NCI-H524 (cell line): Measurements from ENCODE around the gene OR5K3.
"Not testable (repeated sequence)": the region's sequence is repeated elsewhere in the genome, so short reads cannot be mapped to it uniquely, and the experiment has no call there.

Experiments used
- DNase-seq, 2 experiments: peaks; one replicate each; lab custom pipeline; 2025; lab: John Stamatoyannopoulos, UW

OR5K3 gene, protein sequence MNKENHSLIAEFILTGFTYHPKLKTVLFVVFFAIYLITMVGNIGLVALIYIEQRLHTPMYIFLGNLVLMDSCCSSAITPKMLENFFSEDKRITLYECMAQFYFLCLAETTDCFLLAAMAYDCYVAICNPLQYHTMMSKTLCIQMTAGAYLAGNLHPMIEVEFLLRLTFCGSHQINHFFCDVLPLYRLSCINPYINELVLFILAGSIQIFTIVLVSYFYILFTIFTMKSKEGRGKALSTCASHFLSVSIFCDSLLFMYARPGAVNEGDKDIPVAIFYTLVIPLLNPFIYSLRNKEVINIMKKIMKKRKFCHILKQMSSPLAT

GRCh38 chr3:98390366-98390765 is at the start of gene OR5K3:
OR5K3 (plus strand) TSS chr3:98390666; CDS start chr3:98390666, 0 bp downstream.
- no peak for DNase-seq

- DNase-seq: no peak
Measured at GRCh38 chr3:98341758-98342157, 48.7 kb upstream of the OR5K3 start.

GRCh38 chr3:98343647-98344507 is 46.6 kb upstream of the OR5K3 start:
- peak; percentile 80 to 81 for DNase-seq

GRCh38 chr3:98350082-98350481 is 40.4 kb upstream of the OR5K3 start:
- DNase-seq: no peak

- no peak for DNase-seq
Measured at GRCh38 chr3:98353554-98353953, 36.9 kb upstream of the OR5K3 start, which contains the start of gene OR5K4. OR5K4 (plus strand) TSS chr3:98353854; CDS start chr3:98353854, 0 bp downstream.

DNA sequence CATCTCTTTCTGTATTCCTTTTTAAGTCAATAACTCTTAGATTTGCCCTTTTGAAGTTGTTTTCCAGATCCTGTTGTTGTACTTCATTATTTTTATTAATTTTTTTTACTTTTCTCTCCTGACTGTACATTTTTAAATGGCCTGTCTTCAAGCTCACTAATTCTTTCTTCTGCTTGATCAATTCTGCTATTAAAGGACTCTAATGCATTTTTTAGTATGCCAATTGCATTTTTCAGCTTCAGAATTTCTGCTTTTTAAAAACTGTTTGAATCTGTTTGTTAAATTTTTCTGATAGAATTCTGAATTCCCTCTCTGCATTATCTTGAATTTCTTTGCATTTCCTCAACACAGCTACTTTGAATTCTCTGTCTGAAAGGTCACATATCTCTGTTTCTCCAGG is 31.2 kb upstream of the OR5K3 start:
- no peak for DNase-seq

DNA sequence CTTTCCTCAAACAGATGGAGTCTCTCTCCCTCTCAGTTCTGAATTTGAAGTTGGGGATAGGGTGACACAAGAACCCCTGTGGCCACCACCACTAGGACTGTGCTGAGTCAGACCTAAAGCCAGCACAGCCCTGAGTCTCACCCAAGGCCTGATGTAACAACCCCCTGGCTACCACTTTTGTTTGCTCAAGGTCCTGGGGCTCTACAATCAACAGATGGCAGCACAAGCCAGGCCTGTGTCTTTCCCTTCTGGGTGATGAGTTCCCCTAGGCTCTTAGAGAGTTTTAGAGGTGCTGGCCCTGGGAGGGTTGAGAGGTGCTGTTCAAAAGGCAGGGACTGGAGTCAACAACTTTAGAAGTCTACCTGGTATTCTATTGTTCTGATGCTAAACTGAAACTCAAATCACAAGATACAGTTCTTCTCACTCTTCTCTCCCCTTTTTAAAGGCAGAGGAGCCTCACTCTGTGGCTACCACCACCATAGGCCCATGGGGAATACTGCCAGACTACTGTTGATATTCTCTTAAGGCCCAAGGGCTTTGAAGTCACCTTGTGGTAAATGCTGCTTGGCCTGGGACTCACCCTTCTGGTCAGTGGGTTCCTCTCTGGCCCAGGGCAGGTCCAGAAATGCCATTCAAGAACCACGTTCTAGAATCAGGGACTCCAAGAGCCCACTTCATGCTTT is 30.3 kb upstream of the OR5K3 start:
- no peak for DNase-seq

GRCh38 chr3:98360681-98361080 is 29.8 kb upstream of the OR5K3 start:
- no peak for DNase-seq

DNA sequence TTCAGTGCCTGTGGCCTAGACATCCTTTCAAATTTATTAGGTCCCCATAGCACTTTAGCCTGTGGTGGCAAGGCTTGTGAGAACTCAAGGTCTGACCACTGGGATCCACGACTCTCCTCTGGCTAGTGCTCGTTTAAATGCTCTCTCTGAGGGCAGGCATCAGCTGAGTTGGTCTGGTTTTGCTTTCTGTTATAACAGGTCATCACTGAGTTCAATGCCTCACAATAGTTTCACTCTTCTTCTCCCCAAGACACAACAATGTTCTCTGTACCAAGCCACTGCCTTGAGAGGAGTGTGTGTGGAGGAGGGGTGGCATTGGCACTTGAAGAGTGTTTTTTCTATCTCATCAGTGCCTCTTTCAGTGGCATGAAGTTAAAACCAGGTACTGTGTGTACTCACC is 29.2 kb upstream of the OR5K3 start:
- no peak for DNase-seq

- DNase-seq: no peak
Measured at GRCh38 chr3:98367464-98368246, 22.8 kb upstream of the OR5K3 start.

DNA sequence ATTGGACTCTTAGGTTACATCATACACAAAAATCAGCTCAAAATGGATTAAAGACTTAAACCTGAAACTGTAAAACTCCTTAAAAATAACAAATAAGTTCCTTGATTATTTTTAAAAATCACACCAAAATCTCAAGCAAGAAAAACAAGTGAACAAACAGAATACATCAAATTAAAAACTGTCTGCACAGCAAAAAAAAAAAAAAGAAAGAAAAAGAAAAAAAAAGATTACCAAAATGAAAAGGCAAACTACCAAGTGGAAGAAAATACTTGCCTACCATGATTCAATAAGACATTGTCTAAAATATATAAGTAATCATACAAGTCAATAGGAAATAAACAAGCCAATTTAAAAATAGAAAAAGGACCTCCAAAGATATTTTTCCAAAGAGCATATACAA is 19.3 kb upstream of the OR5K3 start:
- DNase-seq: no peak

DNA sequence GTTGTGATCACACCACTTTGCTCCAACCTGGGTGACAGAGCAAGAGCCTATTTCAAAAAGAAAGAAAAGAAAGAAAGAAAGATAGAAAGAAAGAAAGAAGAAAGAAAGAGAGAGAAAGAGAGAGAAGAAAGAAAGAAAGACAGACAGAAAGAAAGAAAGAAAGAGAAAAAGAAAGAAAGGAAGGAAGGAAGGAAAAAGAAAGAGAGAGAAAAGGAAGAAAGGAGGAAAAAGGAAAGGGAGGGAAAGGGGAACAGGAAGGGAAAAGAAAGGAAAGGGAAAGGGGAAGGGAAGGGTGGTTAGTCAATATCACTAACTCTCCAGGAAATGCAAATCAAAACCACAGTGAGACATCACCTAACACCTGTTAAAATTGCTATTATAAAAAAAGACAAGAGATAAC is 18.6 kb upstream of the OR5K3 start:
- no peak for DNase-seq

DNA sequence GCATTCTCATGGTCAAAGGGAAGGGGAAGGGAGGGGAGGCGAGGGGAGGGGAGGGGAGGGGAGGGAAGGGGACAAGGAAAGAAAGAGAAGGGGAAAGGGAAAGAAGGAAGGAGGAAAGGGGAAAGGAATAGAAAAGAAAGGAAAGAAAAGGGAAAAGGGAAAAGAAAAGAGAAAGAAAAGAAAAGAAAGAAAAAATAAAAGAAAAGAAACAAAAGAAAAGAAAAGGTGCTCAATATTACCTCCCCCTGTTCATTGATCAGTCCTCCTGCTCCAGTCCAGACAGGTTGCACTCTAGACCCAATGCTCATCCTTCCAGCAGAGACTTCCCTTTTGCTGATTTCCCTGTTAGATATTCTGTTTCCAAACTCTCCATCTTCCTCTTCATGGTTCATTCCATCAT is 18.0 kb upstream of the OR5K3 start:
- DNase-seq: no peak

DNA sequence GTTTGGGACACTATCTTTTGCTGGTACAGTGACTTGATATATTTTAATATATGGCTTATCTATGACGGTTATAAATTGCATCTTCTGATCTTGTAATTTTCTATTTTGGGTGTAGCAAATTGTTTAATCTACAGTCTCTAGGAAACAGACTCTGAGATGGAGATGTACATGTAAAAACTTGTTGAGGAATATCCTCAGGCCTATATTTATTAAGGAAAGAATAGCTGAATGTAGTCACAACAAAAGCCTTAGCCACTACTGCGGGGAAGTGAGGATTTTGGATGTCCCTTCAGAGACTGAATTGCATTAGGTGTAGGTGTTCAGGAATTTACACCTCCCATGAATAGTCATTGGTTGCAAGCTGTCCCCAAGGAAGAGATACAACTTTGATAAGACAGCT is 13.8 kb upstream of the OR5K3 start:
- DNase-seq: no peak

DNA sequence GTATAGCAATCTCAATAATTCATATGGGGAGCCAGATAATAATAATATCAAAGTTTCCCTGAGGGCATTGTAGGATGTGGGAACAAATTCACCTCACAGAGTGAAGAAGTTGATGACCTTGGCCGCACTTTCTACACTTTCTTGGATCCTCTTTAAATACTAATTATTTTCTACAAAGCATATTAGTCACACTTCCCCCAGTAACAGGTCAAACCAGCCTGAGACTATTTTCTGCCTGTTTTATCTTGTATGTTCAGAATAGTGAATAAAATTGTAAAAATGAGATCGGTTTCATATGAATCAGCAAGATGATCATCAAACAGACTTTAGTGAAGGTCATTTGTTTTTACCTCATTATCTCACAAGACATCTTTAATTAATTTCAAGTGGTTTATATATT is 2.3 kb upstream of the OR5K3 start:
- DNase-seq: no peak

GRCh38 chr3:98395101-98395500 is 4.6 kb downstream of the OR5K3 start:
- no peak for DNase-seq

GRCh38 chr3:98396482-98396881 is 6.0 kb downstream of the OR5K3 start:
- DNase-seq: not testable (repeated sequence)

DNA sequence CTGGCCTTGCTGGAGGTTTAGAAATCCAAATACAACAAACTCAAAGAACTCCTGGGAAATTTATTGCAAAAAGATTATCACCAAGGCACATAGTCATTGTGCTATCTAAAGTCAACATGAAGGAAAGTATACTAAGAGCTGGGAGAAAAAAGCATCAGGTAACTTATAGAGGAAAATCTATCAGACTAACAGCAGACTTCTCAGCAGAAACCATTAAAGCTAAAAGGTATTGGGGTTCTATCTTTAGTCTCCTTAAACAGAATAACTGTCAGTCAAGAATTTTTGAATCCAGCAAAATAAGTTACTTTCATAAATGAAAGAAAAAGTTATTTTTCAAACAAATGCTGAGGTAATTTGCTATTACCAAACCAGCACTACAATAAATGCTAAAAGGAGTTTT is 8.0 kb downstream of the OR5K3 start:
- no peak for DNase-seq

GRCh38 chr3:98402507-98402906 is 12.0 kb downstream of the OR5K3 start:
- DNase-seq: no peak

DNA sequence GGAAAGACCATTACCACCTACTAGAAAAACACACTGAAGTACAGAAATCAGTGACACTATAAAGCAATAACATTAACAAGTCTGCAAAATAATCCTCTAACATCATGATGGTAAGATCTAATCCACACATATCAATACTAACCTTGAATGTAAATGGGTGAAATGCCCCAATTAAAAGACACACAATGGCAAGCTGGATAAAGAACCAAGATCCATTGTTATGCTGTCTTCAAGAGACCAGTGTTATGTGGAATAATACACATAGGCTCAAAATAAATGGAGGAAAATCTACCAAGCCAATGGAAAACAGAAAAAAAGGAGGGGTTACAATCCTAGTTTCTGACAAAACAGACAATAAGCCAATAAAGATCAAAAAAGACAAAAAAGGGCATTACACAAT is 13.5 kb downstream of the OR5K3 start:
- no peak for DNase-seq

DNA sequence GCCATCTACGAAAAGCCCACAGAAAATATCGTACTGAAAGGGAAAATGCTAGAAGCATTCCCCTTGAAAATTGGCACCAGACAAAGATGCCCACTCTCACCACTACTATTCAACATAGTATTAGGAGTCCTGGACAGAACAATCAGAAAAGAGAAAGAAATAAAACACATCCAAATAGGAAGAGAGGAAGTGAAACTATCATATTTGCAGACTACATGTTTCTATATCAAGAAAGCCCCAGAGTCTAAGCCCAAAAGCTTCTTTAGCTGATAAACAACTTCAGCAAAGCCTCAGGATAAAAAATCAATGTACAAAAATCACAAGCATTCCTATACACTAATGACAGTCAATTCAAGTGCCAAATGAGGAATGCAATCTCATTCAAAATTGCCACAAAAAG is 15.6 kb downstream of the OR5K3 start:
- DNase-seq: no peak

DNA sequence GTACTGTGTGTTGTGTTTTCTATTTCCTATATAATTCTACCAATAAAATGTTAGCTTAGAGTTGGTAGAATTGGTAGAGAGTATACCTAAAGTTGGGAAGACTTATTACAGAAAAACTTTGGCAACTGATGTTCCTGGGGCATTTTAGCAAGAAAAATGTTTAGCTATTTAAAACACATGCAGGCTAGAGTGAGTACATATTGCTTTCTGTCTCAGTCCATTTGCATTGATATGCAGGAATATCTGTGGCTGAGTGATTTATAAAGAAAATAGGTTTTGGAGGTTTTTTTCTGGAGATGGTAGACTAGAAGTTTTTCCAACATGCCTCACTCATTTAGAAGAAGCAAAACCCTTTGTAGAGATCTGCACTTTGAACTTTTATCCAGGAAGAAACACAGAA is 42.1 kb downstream of the OR5K3 start:
- no peak for DNase-seq
